ENCODE results near the gene ZNF398.
"Not testable (repeated sequence)": the region's sequence is repeated elsewhere in the genome, so short reads cannot be mapped to it uniquely, and the experiment has no call there.

Gene ZNF398, protein sequence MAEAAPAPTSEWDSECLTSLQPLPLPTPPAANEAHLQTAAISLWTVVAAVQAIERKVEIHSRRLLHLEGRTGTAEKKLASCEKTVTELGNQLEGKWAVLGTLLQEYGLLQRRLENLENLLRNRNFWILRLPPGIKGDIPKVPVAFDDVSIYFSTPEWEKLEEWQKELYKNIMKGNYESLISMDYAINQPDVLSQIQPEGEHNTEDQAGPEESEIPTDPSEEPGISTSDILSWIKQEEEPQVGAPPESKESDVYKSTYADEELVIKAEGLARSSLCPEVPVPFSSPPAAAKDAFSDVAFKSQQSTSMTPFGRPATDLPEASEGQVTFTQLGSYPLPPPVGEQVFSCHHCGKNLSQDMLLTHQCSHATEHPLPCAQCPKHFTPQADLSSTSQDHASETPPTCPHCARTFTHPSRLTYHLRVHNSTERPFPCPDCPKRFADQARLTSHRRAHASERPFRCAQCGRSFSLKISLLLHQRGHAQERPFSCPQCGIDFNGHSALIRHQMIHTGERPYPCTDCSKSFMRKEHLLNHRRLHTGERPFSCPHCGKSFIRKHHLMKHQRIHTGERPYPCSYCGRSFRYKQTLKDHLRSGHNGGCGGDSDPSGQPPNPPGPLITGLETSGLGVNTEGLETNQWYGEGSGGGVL

DNA sequence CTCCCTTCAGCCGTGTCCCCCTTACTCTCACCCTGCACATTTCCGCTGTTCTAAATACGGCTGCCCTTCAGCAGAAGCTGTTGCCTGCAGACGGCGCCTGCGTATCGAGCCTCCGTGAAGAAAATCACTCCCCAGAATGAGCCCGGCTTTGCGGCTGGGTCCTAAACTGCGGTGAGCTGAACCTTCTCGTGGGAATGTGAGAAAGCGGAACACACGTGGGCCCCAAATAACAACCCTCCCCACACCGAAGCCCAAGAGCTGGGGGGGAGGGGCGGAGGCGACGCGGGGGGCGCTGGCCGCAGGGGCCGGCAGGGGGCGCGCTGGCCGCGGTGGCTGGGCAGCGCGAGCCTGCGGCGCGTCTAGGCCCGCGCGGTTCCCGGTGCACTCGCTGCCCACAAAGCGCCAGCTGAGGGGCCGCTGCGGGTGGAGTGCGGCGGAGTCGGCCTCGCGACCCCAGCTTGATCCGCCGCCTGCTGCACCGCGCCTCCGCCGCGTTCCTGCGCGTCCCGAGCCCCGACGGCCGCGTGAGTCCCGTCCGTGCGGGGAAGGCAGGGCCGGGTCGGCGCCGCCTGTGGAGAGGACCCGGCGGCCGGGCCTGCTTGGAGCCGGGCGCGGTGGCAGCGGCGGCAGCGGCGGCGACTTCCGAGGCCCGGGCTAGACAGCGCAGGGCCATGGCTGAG is at the start of gene ZNF398:
TSS of gene ZNF398 (plus strand) at position 382 of the 680 bp plus-strand sequence. CDS start at position 672, 290 bp downstream.
- peak; percentile 78 for DNase-seq (ENCODE audit: low spot score)

DNA sequence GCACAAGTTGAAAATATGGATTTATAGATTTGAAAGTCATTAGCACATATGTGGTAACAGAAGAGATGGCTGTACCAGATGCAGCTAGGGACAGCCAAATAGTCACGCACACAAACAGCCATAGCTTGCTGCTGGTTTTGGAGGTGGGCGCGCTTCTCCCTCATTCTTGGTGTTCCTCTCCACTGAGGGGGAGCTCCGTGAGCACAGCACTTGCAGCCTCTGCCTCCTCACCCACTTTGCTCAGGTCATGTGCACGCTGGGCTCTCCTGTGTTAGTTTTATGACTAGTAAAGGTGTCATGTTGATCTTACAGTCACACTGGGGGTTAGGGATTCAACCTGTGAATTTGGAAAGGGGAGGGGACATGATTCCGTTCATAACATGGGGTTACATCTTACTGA is 48.2 kb upstream of the ZNF398 start:
- no peak for DNase-seq (ENCODE audit: low spot score)

DNA sequence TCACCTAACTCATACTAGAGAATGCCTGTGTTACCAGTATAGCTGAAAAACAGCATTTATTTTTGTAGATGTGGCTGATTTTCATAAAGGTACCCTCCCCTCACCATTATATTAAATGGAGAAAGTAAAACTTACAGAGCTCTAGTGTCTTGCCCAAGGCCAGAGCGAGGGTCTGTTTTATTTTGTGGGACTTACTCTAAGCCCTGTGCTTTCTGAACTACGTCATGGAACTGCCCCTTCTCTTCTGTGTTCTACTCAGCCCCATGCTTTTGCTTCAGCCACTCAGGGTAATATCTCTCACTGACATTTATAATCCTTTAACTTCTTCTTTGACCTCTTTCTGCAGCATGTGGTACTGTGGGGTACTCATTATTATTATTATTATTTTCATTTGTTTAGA is 46.4 kb upstream of the ZNF398 start:
- DNase-seq (ENCODE audit: low spot score) = no peak

DNA sequence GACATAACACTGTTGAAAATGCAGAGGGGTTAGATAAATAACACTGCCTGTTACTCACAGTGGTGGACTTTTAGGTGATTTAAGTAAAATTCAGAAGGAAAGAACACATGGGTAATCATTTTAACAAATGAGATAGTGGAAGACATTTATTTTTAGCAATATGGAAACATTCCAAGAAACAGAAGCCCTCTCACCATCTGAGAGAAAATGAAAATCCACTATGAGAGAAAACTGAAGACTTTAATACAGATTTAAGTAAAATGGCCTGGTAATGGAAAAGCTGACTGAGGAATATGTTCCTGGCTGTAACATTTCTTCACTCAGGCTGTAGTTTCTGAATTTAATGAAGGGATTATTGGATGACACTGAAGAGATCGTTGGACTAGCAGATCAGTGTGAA is 44.6 kb upstream of the ZNF398 start:
- DNase-seq (ENCODE audit: low spot score) = no peak

DNA sequence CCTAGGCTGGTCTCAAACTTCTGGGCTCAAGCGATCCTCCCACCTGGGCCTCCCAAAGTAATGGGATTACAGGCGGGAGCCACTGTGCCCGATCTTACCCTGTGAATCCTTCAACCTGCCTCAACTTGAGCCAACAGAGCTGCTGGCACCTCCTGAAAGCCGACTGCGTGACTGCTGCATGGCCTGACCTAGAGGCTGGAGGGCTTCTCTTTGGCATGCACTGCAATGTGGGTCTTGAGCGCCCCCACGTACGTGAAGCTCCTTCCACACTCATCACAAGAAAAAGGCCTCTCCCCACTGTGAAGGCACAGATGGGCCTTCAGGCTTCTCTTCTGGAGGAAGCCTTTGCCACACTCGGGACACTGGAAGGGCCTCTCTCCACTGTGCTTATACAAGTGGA is 43.8 kb upstream of the ZNF398 start:
- DNase-seq (ENCODE audit: low spot score) = no peak

DNA sequence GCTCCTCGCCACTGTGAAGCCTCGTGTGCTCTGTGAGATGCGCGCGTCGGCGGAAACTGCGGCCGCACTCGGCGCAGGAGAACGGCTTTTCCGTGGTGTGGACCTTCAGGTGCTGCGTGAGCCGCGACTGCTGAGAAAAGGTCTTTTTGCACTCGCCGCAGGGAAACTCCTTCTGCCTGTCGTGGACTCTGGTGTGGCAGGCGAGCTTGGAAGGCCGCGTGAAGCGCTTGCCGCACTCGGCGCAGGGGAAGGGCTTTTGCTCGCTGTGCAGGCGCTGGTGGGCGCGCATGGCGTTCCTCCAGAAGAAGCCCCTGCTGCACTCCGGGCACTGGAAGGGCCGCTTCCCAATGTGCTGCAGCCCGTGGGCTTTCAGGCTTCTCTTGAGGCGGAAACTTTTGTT is 43.0 kb upstream of the ZNF398 start:
- DNase-seq (ENCODE audit: low spot score) = no peak

DNA sequence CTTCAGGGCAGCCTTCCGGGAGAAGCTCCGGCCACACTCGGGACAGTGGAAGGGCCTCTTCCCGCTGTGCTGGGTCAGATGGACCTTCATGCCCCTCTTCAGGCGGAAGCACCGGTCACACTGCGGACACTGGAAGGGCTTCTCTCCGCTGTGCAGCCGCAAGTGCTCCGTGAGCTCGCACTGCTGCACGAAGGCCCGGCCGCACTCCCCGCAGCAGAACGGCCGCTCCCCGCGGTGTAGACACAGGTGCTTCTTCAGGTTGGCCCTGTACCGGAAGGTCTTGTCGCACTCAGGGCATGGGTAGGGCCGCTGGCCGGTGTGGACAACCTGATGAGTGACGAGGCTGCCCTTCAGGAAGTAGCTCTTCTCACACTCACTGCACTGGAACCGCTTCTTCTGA is 42.5 kb upstream of the ZNF398 start:
- no peak for DNase-seq (ENCODE audit: low spot score)

DNA sequence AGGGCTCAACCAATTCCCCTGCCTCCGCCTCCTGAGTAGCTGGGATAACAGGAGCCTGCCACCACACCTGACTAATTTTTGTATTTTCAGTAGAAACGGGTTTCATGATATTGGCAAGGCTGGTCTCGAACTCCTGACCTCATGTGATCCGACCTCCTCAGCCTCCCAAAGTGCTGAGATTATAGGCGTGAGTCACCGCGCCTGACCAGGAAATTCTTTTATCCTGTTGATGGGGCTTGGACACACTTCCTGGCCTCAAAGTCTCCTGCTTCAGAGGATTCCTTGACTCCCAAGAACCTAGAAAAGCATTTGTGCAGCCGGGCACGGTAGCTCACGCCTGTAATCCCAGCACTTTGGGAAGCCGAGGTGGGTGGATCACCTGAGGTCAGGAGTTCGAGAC is 37.3 kb upstream of the ZNF398 start:
- no peak for DNase-seq (ENCODE audit: low spot score)

DNA sequence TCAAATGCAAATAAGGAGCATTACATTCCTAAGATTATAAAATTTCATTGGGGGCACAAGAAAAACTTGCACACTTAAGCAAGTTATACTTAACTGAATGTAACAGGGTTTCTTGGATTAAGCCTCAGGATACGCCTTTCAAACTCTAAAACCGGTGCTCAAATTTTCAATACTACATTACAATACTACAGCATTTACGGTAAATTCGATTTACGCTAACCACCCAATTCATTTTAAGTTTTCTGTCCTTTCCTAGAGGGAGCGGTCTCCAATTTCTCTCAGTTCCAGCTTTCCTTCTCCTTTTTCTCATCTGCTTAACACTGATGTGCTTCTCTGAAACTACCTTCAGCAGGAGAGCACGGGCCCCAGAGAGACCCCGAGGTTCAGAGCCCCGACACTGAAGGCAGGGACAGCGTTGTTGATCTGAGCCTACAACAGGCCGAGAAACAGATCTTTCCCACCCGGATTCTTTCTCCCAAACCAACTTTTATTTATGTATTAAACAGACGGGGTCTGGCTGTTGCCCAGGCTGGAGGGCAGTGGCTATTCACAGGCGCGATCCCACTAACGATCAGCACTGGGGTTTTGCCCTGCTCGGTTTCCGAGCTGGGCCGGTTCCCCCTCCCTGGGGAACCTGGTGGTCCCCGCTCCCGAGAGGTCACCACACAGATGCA is 21.9 kb upstream of the ZNF398 start:
- DNase-seq (ENCODE audit: low spot score) = no peak

DNA sequence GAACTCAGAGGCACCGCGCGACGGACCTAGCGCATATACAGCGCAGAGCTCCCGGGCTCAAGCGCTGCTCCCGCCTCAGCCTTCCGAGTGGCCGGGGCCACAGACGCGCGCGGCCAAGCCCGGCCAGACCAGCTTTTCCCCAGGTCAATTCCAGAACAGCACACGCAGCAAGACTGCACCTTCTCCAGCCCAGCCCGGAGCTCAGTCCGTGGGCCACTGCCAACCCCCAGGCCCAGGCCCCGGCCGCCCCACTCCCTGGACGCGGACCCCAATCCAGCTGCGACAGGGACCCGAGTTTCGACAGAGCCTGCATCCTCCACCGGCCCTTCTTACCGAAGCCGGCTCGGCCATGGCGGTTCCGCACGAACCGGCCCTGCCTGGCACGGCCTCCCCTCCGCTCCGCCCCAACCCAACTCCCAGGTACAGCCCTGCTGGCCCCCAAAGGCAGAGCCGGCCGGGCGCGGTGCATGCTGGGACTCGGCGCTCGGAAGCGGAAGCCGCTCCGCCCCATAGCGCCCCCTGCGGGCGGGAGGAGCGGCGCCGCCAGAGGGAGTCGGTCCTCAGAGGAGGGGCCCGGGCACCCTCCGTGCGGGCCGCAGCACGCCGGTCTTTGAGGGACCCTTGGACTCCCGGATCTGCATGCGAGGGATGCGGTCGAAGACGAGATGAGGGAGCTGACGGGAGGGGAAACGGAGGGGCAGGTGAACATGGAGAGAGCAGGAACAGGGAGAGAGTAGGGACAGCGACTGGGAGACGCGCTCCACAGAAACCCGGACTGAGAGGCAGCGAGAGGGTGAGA is 21.2 kb upstream of the ZNF398 start, which contains the start of gene ZNF425:
TSS of gene ZNF425 (minus strand) at position 462 of the 799 bp plus-strand sequence. CDS start at position 351, 111 bp downstream.
- DNase-seq (ENCODE audit: low spot score) = peak; percentile 85

DNA sequence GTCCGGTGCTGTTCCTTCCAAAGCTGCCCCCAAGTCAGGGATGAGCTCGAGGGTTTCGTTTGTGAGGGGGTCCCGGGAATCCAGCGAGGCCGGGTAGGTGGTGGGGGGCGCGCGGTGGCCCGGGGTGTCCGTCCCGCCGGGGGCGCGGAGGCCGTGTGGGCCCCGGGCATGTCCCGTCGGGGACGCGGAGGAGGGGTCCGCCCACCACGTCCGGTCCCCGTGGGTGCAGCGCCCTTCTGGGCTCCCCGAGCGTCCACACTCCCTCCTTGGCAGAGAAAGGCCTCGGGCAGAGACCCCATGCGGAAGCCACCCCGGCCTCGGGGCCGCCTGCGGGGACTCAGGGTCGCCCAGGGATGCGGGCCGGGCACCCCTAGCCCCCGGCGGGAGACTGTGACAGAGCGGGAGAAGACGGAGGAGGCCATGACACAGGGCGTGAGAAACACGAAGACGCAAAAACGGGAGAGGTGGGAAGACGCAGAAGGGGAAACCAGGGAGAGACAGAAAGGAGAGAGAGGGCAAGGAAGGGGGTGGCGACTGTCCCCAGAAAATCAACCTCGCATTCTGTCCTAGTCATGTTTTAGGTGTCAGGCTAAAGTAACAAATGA is 20.5 kb upstream of the ZNF398 start:
- peak; percentile 33 for DNase-seq (ENCODE audit: low spot score)

DNA sequence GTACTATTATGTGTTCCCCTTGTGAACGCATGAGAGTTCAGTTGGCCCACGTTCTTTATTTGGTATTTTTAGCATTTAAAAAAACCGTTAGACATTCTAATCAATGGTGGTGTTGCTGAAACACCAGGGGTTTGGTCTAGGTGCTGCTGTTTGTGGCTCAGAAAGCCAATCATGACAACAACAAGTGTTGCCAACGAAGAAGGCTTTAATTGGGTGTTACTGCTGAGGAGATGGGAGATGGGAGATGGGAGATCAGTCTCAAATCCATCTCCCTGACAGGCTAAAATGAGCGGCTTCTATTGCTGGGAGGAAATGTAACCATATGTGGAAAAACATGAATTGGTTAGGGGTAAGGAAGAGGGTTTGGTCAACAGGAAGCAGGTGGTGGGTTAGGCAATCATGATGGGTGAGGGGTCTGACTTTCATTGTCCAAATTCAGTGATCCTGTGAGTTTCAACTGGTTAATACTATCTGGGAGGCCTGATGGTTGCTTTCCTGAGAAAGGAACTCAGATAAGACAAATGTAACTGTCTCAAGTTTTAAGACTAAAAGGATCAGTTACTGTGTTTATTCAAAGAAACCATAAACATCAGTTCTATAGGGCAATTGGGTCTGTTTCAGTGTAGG is 16.6 kb upstream of the ZNF398 start:
- no peak for DNase-seq (ENCODE audit: low spot score)

DNA sequence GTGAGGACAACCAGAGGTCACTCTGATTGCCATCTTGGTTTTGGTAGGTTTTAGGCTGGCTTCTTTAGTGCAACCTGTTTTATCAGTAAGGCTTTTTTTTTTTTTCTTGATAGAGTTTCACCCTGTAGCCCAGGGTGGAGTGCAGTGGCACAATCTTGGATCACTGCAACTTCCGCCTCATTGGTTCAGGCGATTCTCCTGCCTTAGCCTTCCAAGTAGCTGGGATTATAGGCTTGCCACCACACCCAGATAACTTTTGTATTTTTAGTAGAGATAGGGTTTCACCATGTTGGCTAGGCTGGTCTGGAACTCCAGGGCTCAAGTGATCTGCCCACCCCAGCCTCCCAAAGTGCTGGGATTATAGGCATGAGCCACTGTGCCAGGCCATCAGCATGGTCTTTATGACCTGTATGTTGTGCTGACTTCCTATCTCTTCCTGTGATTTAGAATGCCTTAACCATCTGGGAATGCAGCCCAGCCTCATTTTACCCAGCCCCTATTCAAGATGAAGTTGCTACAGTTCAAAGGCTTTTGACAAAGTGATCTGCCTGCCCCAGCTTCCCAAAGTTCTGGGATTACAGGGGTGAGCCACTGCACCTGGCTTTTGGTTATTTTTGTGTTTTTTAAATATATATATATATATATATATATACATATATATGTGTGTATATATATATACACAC is 14.1 kb upstream of the ZNF398 start:
- no peak for DNase-seq (ENCODE audit: low spot score)

DNA sequence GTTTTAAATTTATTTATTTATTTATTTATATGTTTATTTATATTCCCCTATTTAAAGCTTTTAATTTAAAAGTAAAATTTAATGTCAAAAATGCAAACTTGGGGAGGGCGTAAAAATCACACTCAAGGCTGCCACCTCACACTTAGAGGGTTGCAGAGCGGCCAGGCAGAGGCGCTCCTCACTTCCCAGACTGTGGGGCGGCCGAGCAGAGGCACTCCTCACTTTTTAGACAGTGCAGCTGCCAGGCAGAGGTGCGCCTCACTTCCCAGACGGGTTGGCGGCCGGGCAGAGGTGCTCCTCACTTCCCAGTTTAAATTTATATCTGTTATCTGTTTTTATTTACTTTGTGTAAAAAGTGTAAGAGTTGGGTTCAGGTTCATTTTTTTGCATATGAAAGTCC is 11.1 kb upstream of the ZNF398 start:
- DNase-seq (ENCODE audit: low spot score) = no peak

DNA sequence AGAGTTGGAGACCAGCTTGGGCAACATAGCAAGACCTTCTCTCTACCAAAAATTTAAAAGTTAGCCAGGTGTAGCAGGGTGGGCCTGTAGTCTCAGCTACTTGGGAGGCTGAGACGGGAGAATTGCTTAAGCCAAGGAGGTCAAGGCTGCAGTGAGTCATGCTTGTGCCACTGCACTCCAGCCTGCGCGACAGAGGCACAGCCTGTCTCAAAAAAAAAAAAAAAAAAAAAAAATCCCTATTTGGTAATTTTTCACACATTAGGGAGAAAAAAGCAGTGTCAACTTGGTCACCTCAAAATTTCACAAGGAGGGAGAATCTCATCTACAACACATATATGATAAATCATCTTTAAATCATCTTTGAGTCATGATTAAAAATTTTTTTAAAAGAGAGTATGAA is 6.4 kb upstream of the ZNF398 start:
- DNase-seq (ENCODE audit: low spot score) = no peak

DNA sequence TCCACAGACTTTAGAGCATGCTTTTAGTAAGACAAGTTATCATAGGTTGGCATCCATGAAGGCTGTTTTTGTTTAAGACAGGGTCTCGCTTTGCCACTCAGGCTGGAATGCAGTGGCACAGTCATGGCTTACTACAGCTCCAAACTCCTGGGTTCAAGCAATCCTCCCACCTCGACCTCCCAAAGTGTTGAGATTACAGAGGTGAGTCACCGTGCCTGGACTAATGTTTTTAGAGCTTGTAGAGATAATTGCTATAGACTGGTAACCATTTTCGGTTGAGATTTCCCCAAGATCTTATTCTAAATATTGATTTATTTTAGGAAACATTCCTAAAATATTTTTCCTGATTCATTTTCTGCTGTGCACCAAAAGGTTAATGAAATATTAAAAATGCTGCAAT is 5.4 kb upstream of the ZNF398 start:
- no peak for DNase-seq (ENCODE audit: low spot score)

DNA sequence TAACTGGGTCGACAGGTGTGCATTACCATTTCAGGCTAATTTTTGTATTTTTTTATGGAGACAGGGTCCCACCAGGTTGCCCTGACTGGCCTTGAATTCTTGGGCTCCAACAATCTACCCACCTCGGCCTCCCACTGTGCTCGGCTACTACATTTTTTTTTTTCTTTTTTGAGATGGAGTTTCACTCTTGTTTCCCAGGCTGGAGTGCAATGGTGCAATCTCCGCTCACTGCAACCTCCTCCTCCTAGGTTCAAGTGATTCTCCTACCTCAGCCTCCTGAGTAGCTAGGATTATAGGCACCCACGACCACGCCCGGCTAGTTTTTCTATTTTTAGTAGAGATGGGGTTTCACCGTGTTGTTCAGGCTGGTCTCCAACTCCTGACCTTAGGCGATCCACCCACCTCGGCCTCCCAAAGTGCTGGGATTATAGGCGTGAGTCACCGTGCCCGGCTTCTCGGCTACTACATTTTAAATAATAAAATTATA is 2.8 kb upstream of the ZNF398 start:
- DNase-seq (ENCODE audit: low spot score) = not testable (repeated sequence)

DNA sequence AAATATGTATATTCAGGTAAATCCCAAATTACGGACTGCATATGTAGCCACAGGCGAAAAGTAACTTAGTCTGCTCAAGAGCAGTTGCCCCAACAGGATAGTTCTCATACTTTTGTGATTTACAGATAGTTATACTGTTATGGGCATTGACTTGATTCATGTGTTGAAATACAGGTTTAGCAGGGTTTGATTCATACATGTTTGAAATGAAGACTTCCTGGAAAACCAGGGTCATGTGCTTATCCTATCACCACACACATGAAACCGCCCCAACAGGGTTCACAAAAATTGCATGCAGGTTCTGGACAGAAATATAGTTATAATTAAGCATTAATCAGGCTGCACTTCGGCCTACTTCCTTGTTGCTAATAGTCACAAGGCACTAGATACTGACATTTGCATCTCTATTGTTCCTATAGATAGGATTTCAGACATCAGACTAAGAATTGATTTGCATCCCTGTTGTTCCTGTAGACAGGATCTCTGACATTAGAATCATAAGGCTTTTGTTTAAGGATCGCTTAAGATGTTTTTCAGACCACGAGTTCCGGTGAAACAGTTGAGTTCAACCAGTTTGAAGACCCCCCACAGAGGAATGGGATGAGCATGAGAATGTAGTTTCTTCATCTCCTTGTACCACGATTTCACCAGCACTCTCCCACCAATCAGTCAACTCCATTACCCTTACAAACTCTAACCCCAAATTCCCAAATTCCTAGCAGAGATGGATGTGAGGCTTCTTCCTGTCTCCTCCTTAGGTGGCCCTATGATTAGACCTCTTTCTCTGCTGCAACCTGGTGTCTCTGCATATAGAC is 2.0 kb upstream of the ZNF398 start:
- no peak for DNase-seq (ENCODE audit: low spot score)

Measured in Ammon's horn (tissue), 1 donor.